K562 (cell line): ENCODE results near the gene CCDC192. TPM values are rescaled to one million over a fixed set of nuclear protein-coding genes. Genes with fewer than 3 reads are reported as not detected.

Experiments
- ATAC-seq: fragments of 200-7000 bp; cut with Tn5 transposase; 3 replicates; pipeline ENCODE4 v1.9.1; 2020; ENCODE audit warnings: moderate library complexity
- BruUV-seq: library from RNA; stranded (reverse); fragments of 400-500 nt; replicated peaks from 2 replicates; lab custom pipeline; 2021; lab: Mats Ljungman, UMichigan
- CTCF ChIA-PET: fragments of 300-600 bp; formaldehyde crosslinking; extraction: SDS; loops from one replicate; lab custom pipeline; 2021; ENCODE audit warnings: low intra/inter-chr PET ratio; lab: Yijun Ruan, JAX
- POLR2A ChIA-PET: fragments of 300-600, 350-650 bp; sonication (Branson Sonifier 250); formaldehyde crosslinking; extraction: SDS; loops from one replicate; lab custom pipeline; 2021; ENCODE audit warnings: antibody characterized with exemption, inconsistent platforms; lab: Yijun Ruan, JAX
- DNase-seq, 4 experiments: peaks; one replicate each; pipeline versions ENCODE4 v3.0.0 to v3.0.0-alpha.2; 2011 to 2018; ENCODE audit warnings: low spot score in 3 of 4, mixed read lengths in 3 of 4; ENCODE audit errors: extremely low read depth in 1 of 4
- FAIRE-seq: peaks from 2 replicates; lab custom pipeline; 2011; peaks lifted over from hg19 to GRCh38; lab: Jason Lieb, UNC
- H2AFZ ChIP-seq: 2 replicates; pipeline ENCODE4 v1.6.0; 2011; ENCODE audit warnings: low read depth, low read length, control low read depth, inconsistent platforms
- H3K27ac ChIP-seq: fragments of 200-600 bp; 3 replicates; pipeline ENCODE4 v1.8.0; 2011; ENCODE audit warnings: low read depth, mild to moderate bottlenecking, control low read depth, inconsistent platforms, low read length, moderate library complexity, mixed read lengths; ENCODE audit errors: extremely low read depth
- H3K27me3 ChIP-seq, 2 experiments: fragments of 300-600 bp in 1 of 2; 2 replicates in 1 of 2; 3 replicates in 1 of 2; pipeline versions ENCODE4 v1.6.0 to v1.8.0; 2011; ENCODE audit warnings: inconsistent platforms in 2 of 2, low read length in 2 of 2, mild to moderate bottlenecking in 1 of 2, mixed read lengths in 1 of 2, moderate library complexity in 1 of 2; ENCODE audit not compliant: control insufficient read depth in 2 of 2, insufficient read depth in 2 of 2
- H3K36me3 ChIP-seq: fragments of 300-600 bp; 3 replicates; pipeline ENCODE4 v1.8.0; 2011; ENCODE audit warnings: mild to moderate bottlenecking, low read length, inconsistent platforms; ENCODE audit not compliant: control insufficient read depth, insufficient read depth
- H3K4me1 ChIP-seq, 2 experiments: fragments of 200-600 bp in 1 of 2; replicated peaks in 1 of 2; 2 replicates in 1 of 2; 3 replicates in 1 of 2; pipeline versions ENCODE4 v1.5.1 to v1.8.0; 2011; ENCODE audit warnings: inconsistent platforms in 2 of 2, low read length in 2 of 2, mild to moderate bottlenecking in 1 of 2, mixed read lengths in 1 of 2, moderate library complexity in 1 of 2; ENCODE audit not compliant: control insufficient read depth in 2 of 2, insufficient read depth in 2 of 2
- H3K4me2 ChIP-seq: 2 replicates; pipeline ENCODE4 v1.6.1; 2011; ENCODE audit warnings: low read length, control low read depth, inconsistent platforms, mixed read lengths; ENCODE audit not compliant: insufficient read depth
- H3K4me3 ChIP-seq: fragments of 200-600 bp; sonication (generic), shearing (Covaris generic); 2 replicates; pipeline ENCODE4 v1.5.1; 2016; ENCODE audit warnings: control low read depth, inconsistent platforms
- H3K79me2 ChIP-seq: fragments of 200-600 bp; 3 replicates; pipeline ENCODE4 v1.8.0; 2011; ENCODE audit warnings: low read length, inconsistent platforms; ENCODE audit not compliant: control insufficient read depth, insufficient read depth
- H3K9ac ChIP-seq, 2 experiments: 2 replicates each; pipeline versions ENCODE4 v1.6.0 to v1.6.1; 2011; ENCODE audit warnings: low read depth in 2 of 2, low read length in 2 of 2, control low read depth in 1 of 2, inconsistent platforms in 1 of 2, mild to moderate bottlenecking in 1 of 2, mixed read lengths in 1 of 2; ENCODE audit not compliant: insufficient read depth in 1 of 2
- H3K9me1 ChIP-seq: one replicate; pipeline ENCODE4 v1.6.0; 2011; ENCODE audit warnings: inconsistent platforms, mild to moderate bottlenecking, low read length, moderate library complexity; ENCODE audit not compliant: control insufficient read depth, insufficient read depth
- H3K9me3 ChIP-seq: replicated peaks from 2 replicates; pipeline ENCODE4 v1.5.1; 2011; ENCODE audit warnings: low read depth, low read length, inconsistent platforms; ENCODE audit not compliant: control insufficient read depth, insufficient read depth
- H4K20me1 ChIP-seq: replicated peaks from 2 replicates; pipeline ENCODE4 v1.6.1; 2011; ENCODE audit warnings: low read length, inconsistent platforms, mixed read lengths; ENCODE audit not compliant: control insufficient read depth, insufficient read depth
- LARP7 ChIP-seq: fragments of 450-650 bp; IDR thresholded peaks from 2 replicates; pipeline ENCODE4 v1.6.1; 2016
- NR3C1 ChIP-seq: sonication (generic); formaldehyde crosslinking; IDR thresholded peaks from 2 replicates; pipeline ENCODE4 v1.8.1; 2022; ENCODE audit warnings: missing genetic modification reagents
- ZNF239 ChIP-seq: fragments of 250-450 bp; sonication (Bioruptor Pico); IDR thresholded peaks from 2 replicates; pipeline ENCODE4 v1.4.0; 2020; ENCODE audit warnings: mild to moderate bottlenecking
- WGBS: fragments of 100-300 bp; shearing (Covaris generic); methylation state at CpG from one replicate; pipeline ENCODE4 v1.1.6; 2016; ENCODE audit warnings: low coverage, mixed read lengths; ENCODE audit not compliant: insufficient coverage; ENCODE audit errors: missing lambda C conversion rate; 5-methylcytosine and 5-hydroxymethylcytosine counted together
- in situ Hi-C: fragments of 300-500 bp; cut with MboI; formaldehyde crosslinking; loops from 4 replicates; pipeline ENCODE4 v1.15.0; 2018; ENCODE audit warnings: inconsistent platforms, mixed read lengths
- intact Hi-C: fragments of 100-400 bp; cut with micrococcal nuclease; formaldehyde crosslinking; loops from 2 replicates; pipeline ENCODE4 v1.14.2; 2022
- polyA plus RNA-seq, 8 experiments: library from polyadenylated mRNA; depleted of rRNA in 4 of 8; stranded (reverse) in 5 of 8; unstranded in 3 of 8; fragments of >200 nt; fragmentation: Nextera tagmentation in 2 of 8; fragmentation: Illumina TruSeq in 1 of 8; extraction: Ambion mirVana in 2 of 8; extraction: Trizol in 1 of 8; gene quantifications; 2 replicates each; pipeline versions ENCODE4 v1.2.1 to v1.2.3, GENCODE V29; 2011 to 2014; ENCODE audit warnings: inconsistent platforms in 1 of 8, missing spikeins in 1 of 8
- total RNA-seq, 7 experiments: library from RNA; depleted of rRNA in 6 of 7; stranded (reverse); fragments of >200 nt in 6 of 7; fragmentation: Illumina TruSeq in 2 of 7; extraction: Trizol in 2 of 7; gene quantifications; 2 replicates each; pipeline versions ENCODE4 v1.2.1 to v1.2.3, GENCODE V29; 2011 to 2021; ENCODE audit warnings: low replicate concordance in 1 of 7
- TF ChIP-seq, protein P1 (sequence below): sonication (generic); formaldehyde crosslinking; IDR thresholded peaks from 2 replicates; pipeline ENCODE4 v1.8.0; 2022; ENCODE audit warnings: mild to moderate bottlenecking, missing genetic modification reagents, borderline replicate concordance

Gene CCDC192
- total and polyA plus RNA-seq, 9 of the 15 experiments (the other 6 are each of a cell fraction or from before 2014, with no cell fraction given) = 0.21 to 0.66 (median 0.38) TPM; not detected in 2

DNA sequence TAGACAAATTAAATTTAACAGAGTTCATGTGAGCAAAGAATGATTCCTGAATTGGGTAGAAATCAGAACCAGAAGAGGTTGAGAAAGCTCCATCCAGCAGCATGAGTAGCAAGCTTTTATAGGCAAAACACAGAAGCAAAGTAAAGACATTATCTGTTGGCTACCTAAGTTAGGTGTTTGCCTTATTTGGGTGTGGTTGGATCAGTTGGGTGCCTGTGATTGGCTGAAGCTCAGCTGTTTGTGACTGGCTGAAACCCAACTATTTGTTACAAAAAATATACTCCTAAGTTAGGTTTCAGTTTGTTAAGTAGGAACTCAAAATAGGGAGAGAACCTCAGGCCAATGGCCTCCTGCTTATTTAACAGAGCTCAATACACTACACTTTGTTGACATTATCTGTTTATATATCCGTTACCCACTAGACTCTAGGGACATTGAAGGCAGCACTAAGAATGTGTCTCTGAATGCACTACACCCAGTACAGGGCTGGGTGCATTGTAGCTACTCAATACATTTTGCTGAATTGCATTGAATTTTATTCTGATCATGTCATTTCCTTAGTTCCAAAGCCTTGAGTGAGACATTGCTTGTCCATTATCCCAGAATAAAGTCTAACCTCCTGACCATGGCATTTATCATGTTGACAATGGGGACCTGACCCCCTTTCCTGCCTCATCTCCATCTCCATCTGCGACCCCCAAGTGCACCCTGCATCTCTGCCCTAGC is 98.7 kb downstream of the CCDC192 start:
- H3K27ac ChIP-seq = no peak overlapping the region
- no peak for TF ChIP-seq LARP7
- TF ChIP-seq, protein P1, sequence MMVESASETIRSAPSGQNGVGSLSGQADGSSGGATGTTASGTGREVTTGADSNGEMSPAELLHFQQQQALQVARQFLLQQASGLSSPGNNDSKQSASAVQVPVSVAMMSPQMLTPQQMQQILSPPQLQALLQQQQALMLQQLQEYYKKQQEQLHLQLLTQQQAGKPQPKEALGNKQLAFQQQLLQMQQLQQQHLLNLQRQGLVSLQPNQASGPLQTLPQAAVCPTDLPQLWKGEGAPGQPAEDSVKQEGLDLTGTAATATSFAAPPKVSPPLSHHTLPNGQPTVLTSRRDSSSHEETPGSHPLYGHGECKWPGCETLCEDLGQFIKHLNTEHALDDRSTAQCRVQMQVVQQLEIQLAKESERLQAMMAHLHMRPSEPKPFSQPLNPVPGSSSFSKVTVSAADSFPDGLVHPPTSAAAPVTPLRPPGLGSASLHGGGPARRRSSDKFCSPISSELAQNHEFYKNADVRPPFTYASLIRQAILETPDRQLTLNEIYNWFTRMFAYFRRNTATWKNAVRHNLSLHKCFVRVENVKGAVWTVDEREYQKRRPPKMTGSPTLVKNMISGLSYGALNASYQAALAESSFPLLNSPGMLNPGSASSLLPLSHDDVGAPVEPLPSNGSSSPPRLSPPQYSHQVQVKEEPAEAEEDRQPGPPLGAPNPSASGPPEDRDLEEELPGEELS (CRISPR knock-in tag) = no peak
- no peak overlapping the region for H2AFZ ChIP-seq
- in situ Hi-C loops (no loop called here), intact Hi-C loops (no loop called here)
- H3K27me3 ChIP-seq = no peaks in the 10 kb centered on the region
- no peak overlapping the region for H3K4me3 ChIP-seq
- no peak for DNase-seq
- WGBS = 0% methylated on average over 2 of the region's 2 CpGs
- H3K9me3 ChIP-seq = no peaks in the 10 kb centered on the region
- H3K79me2 ChIP-seq = no peaks in the 10 kb centered on the region
- POLR2A ChIA-PET = interaction anchor here (0.5 to 0.9 kb wide), 2 partner anchors 8 to 33 kb away, joined by 3 read pairs; no protein-coding TSS in a partner anchor
- no TSS peak for BruUV-seq
- no peaks in the 10 kb centered on the region for H3K9me1 ChIP-seq
- no peak for ATAC-seq
- CTCF ChIA-PET = no interaction called here
- H3K9ac ChIP-seq = no peak overlapping the region
- no peak for FAIRE-seq
- no peaks in the 10 kb centered on the region for H4K20me1 ChIP-seq
- no peak overlapping the region for H3K4me2 ChIP-seq
- no peaks in the 10 kb centered on the region for H3K36me3 ChIP-seq
- no peaks in the 10 kb centered on the region for H3K4me1 ChIP-seq

DNA sequence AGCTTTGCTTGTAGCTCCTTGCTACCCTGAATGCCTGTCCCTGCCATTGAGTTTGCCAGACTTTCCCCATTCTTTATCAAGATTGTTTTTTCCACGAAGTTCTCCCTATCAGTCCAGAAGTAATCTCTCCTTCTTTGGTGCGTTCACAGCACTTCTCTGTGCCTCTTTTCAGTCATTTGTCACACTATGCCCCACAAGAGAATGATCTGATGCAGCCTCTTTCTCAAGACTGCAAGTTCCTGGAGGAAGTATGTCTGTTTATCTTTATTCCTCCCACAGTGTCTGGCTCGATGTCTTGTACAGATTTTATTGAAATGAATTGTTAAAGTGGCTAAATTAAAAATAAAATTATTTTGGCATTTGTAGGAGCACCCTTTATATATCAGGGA is 99.3 kb downstream of the CCDC192 start:
- POLR2A ChIA-PET = interaction anchor here (0.9 kb wide), 1 partner anchor 8 kb away, joined by 3 read pairs; no protein-coding TSS in a partner anchor
- TF ChIP-seq NR3C1 (CRISPR knock-in tag) (no peak), ZNF239 (CRISPR knock-in tag) (peak; percentile 76)
- TF ChIP-seq, all 486 proteins: peak for 1
- Histone ChIP-seq H3K4me2 (no peak overlapping the region), H2AFZ (no peak overlapping the region), H3K27ac (no peak overlapping the region), H3K9ac (no peak overlapping the region), H4K20me1 (no peaks in the 10 kb centered on the region), H3K36me3 (no peaks in the 10 kb centered on the region), H3K27me3 (no peaks in the 10 kb centered on the region), H3K9me1 (no peaks in the 10 kb centered on the region), H3K9me3 (no peaks in the 10 kb centered on the region), H3K79me2 (no peaks in the 10 kb centered on the region), H3K4me3 (no peak overlapping the region), H3K4me1 (no peaks in the 10 kb centered on the region)
- DNase-seq (no peak), FAIRE-seq (no peak), ATAC-seq (no peak)
- BruUV-seq = no TSS peak
- intact Hi-C loops = no loop called here
- in situ Hi-C loops = no loop called here
- WGBS = 0% methylated on average over 3 of the region's 3 CpGs
- CTCF ChIA-PET = no interaction called here
